Mesendoderm (in vitro differentiated cells): ENCODE measurements around the gene PRMT9.

ENCODE experiments used
- DNase-seq: peaks from one replicate; pipeline ENCODE4 v3.0.0; 2013
- H2AK5ac ChIP-seq: 2 replicates; pipeline ENCODE4 v1.6.1; 2013; ENCODE audit warnings: low read length, inconsistent platforms
- H2BK120ac ChIP-seq: 2 replicates; pipeline ENCODE4 v1.6.1; 2013; ENCODE audit warnings: low read depth, mild to moderate bottlenecking, low read length, moderate library complexity, mixed read lengths
- H2BK15ac ChIP-seq: replicated peaks from 2 replicates; pipeline ENCODE4 v1.6.1; 2013; ENCODE audit warnings: low read depth, mild to moderate bottlenecking, moderate library complexity
- H2BK5ac ChIP-seq: 2 replicates; pipeline ENCODE4 v1.6.1; 2013; ENCODE audit warnings: low read length, inconsistent platforms
- H3K18ac ChIP-seq: 2 replicates; pipeline ENCODE4 v1.6.1; 2013; ENCODE audit warnings: mild to moderate bottlenecking, low read length, mixed read lengths
- H3K23ac ChIP-seq: one replicate; pipeline ENCODE4 v1.6.1; 2013; ENCODE audit warnings: low read length
- H3K27ac ChIP-seq: 2 replicates; pipeline ENCODE4 v1.5.1; 2013; ENCODE audit warnings: low read depth, mild to moderate bottlenecking, inconsistent platforms, low read length, moderate library complexity
- H3K27me3 ChIP-seq: 2 replicates; pipeline ENCODE4 v1.6.1; 2013; ENCODE audit warnings: low read length, control low read depth, mild to moderate bottlenecking, inconsistent platforms; ENCODE audit not compliant: insufficient read depth, poor library complexity
- H3K36me3 ChIP-seq: 2 replicates; pipeline ENCODE4 v1.6.1; 2013; ENCODE audit warnings: low read length, inconsistent platforms; ENCODE audit not compliant: control insufficient read depth, insufficient read depth
- H3K4ac ChIP-seq: one replicate; pipeline ENCODE4 v1.6.1; 2013; ENCODE audit warnings: low read depth, mild to moderate bottlenecking, low read length, moderate library complexity
- H3K4me1 ChIP-seq: 2 replicates; pipeline ENCODE4 v1.6.1; 2013; ENCODE audit warnings: low read depth, low read length, inconsistent platforms; ENCODE audit not compliant: control insufficient read depth
- H3K4me2 ChIP-seq: 2 replicates; pipeline ENCODE4 v1.6.1; 2013; ENCODE audit warnings: low read length
- H3K4me3 ChIP-seq: 2 replicates; pipeline ENCODE4 v1.5.1; 2013; ENCODE audit warnings: mild to moderate bottlenecking, low read length
- H3K56ac ChIP-seq: one replicate; pipeline ENCODE4 v1.6.1; 2013; ENCODE audit warnings: low read length
- H3K79me1 ChIP-seq: 2 replicates; pipeline ENCODE4 v1.6.1; 2013; ENCODE audit warnings: low read length, inconsistent platforms
- H3K79me2 ChIP-seq: 2 replicates; pipeline ENCODE4 v1.6.1; 2013; ENCODE audit warnings: mild to moderate bottlenecking, low read length; ENCODE audit not compliant: control insufficient read depth, insufficient read depth
- H3K9ac ChIP-seq: 2 replicates; pipeline ENCODE4 v1.6.1; 2013; ENCODE audit warnings: low read length, inconsistent platforms
- H4K5ac ChIP-seq: one replicate; pipeline ENCODE4 v1.6.1; 2013; ENCODE audit warnings: low read length
- H4K8ac ChIP-seq: one replicate; pipeline ENCODE4 v1.6.1; 2013; ENCODE audit warnings: low read depth, mild to moderate bottlenecking, control low read depth, low read length, moderate library complexity
- WGBS: extraction: QIAGEN DNeasy Blood & Tissue Kit; methylation state at CpG from one replicate; pipeline ENCODE4 v1.1.7; 2013; ENCODE audit warnings: low lambda C conversion rate, missing lambda C conversion rate; ENCODE audit not compliant: insufficient coverage; ENCODE audit errors: extremely low coverage; 5-methylcytosine and 5-hydroxymethylcytosine counted together

PRMT9 gene

GRCh38 chr4:147674073-147674472 lies 9.9 kb downstream of the PRMT9 start:
- Histone ChIP-seq H4K8ac (no peak overlapping the region), H3K56ac (no peak overlapping the region), H2BK15ac (no peak overlapping the region), H3K79me2 (no peaks in the 10 kb centered on the region), H3K36me3 (no peaks in the 10 kb centered on the region), H3K23ac (no peak overlapping the region), H3K4ac (no peak overlapping the region), H3K4me3 (no peak overlapping the region), H3K4me2 (no peak overlapping the region), H4K5ac (no peak overlapping the region), H2BK5ac (no peak overlapping the region), H3K18ac (no peak overlapping the region), H3K9ac (no peak overlapping the region), H3K27me3 (no peaks in the 10 kb centered on the region), H2AK5ac (no peak overlapping the region), H3K4me1 (no peaks in the 10 kb centered on the region), H3K27ac (no peak overlapping the region), H3K79me1 (peaks cover 3% of the 10 kb centered on the region), H2BK120ac (no peak overlapping the region)
- no CpG with 5 or more reads among the region's 4 CpGs for WGBS
- no peak for DNase-seq

- H3K27me3 ChIP-seq = no peaks in the 10 kb centered on the region
- no peak for DNase-seq
- H3K9ac ChIP-seq = no peak overlapping the region
- no peak overlapping the region for H4K8ac ChIP-seq
- H2BK15ac ChIP-seq = no peak overlapping the region
- H3K36me3 ChIP-seq = peaks cover 1% of the 10 kb centered on the region
- no peak overlapping the region for H2BK5ac ChIP-seq
- no peaks in the 10 kb centered on the region for H3K4me1 ChIP-seq
- H3K27ac ChIP-seq = no peak overlapping the region
- H3K18ac ChIP-seq = no peak overlapping the region
- H4K5ac ChIP-seq = no peak overlapping the region
- no peak overlapping the region for H2BK120ac ChIP-seq
- no peak overlapping the region for H3K4ac ChIP-seq
- H3K79me1 ChIP-seq = no peaks in the 10 kb centered on the region
- H3K56ac ChIP-seq = no peak overlapping the region
- no peak overlapping the region for H3K4me2 ChIP-seq
- H3K79me2 ChIP-seq = no peaks in the 10 kb centered on the region
- no peak overlapping the region for H3K4me3 ChIP-seq
- H3K23ac ChIP-seq = no peak overlapping the region
- no CpG with 5 or more reads among the region's 4 CpGs for WGBS
- H2AK5ac ChIP-seq = no peak overlapping the region
These were observed 25.5 kb downstream of the PRMT9 start for GRCh38 chr4:147658501-147658900.

- Histone ChIP-seq H2BK5ac (no peak overlapping the region), H3K4me1 (no peaks in the 10 kb centered on the region), H3K56ac (no peak overlapping the region), H2BK120ac (no peak overlapping the region), H3K4me2 (no peak overlapping the region), H4K5ac (no peak overlapping the region), H3K36me3 (peaks cover 1% of the 10 kb centered on the region), H3K79me1 (no peaks in the 10 kb centered on the region), H3K27ac (no peak overlapping the region), H3K23ac (no peak overlapping the region), H3K4me3 (no peak overlapping the region), H3K79me2 (no peaks in the 10 kb centered on the region), H3K4ac (no peak overlapping the region), H4K8ac (no peak overlapping the region), H3K27me3 (no peaks in the 10 kb centered on the region), H2BK15ac (no peak overlapping the region), H2AK5ac (no peak overlapping the region), H3K18ac (no peak overlapping the region), H3K9ac (no peak overlapping the region)
- no peak for DNase-seq
- no CpG with 5 or more reads among the region's 2 CpGs for WGBS
These were observed 28.3 kb downstream of the PRMT9 start for GRCh38 chr4:147655639-147656038.

- 100% methylated on average over 1 of the region's 1 CpG for WGBS
- Histone ChIP-seq H2BK120ac (no peak overlapping the region), H4K8ac (no peak overlapping the region), H2AK5ac (no peak overlapping the region), H3K4ac (no peak overlapping the region), H4K5ac (no peak overlapping the region), H3K4me3 (no peak overlapping the region), H3K18ac (no peak overlapping the region), H3K79me2 (no peaks in the 10 kb centered on the region), H2BK5ac (no peak overlapping the region), H3K27me3 (no peaks in the 10 kb centered on the region), H3K27ac (no peak overlapping the region), H3K23ac (no peak overlapping the region), H3K4me2 (no peak overlapping the region), H3K4me1 (peaks cover 6% of the 10 kb centered on the region), H3K79me1 (peaks cover 1% of the 10 kb centered on the region), H3K56ac (no peak overlapping the region), H3K9ac (no peak overlapping the region), H2BK15ac (no peak overlapping the region), H3K36me3 (peaks cover 1% of the 10 kb centered on the region)
- DNase-seq = no peak
These were observed 32.4 kb downstream of the PRMT9 start for GRCh38 chr4:147651563-147651962.

GRCh38 chr4:147648656-147649055 lies 35.3 kb downstream of the PRMT9 start:
- Histone ChIP-seq H3K9ac (no peak overlapping the region), H3K27ac (no peak overlapping the region)

GRCh38 chr4:147645099-147645498 lies 38.9 kb downstream of the PRMT9 start:
- Histone ChIP-seq H2BK5ac (no peak overlapping the region), H3K18ac (no peak overlapping the region), H3K79me2 (no peaks in the 10 kb centered on the region), H4K8ac (no peak overlapping the region), H3K9ac (no peak overlapping the region), H2BK120ac (no peak overlapping the region), H3K27me3 (no peaks in the 10 kb centered on the region), H3K4me1 (peaks cover 8% of the 10 kb centered on the region), H3K36me3 (no peaks in the 10 kb centered on the region), H3K23ac (no peak overlapping the region), H3K79me1 (peaks cover 3% of the 10 kb centered on the region), H4K5ac (no peak overlapping the region), H3K4me2 (no peak overlapping the region), H2BK15ac (no peak overlapping the region), H2AK5ac (no peak overlapping the region), H3K27ac (no peak overlapping the region), H3K4me3 (no peak overlapping the region), H3K56ac (no peak overlapping the region), H3K4ac (no peak overlapping the region)
- DNase-seq = no peak

More at GRCh38 chr4:147648656-147649055, 35.3 kb downstream of the PRMT9 start:
- Histone ChIP-seq H3K27me3 (no peaks in the 10 kb centered on the region), H3K79me1 (peaks cover 1% of the 10 kb centered on the region), H4K8ac (no peak overlapping the region), H3K36me3 (no peaks in the 10 kb centered on the region), H3K4me1 (peaks cover 8% of the 10 kb centered on the region), H2AK5ac (no peak overlapping the region), H2BK120ac (no peak overlapping the region), H3K4ac (no peak overlapping the region), H3K56ac (no peak overlapping the region), H3K79me2 (no peaks in the 10 kb centered on the region), H3K4me2 (no peak overlapping the region), H2BK5ac (no peak overlapping the region), H2BK15ac (no peak overlapping the region), H3K18ac (no peak overlapping the region), H4K5ac (no peak overlapping the region), H3K23ac (no peak overlapping the region), H3K4me3 (no peak overlapping the region)
- peak; percentile 17 for DNase-seq
